ENCODE results near the gene OVCA2.

OVCA2 gene

DNA sequence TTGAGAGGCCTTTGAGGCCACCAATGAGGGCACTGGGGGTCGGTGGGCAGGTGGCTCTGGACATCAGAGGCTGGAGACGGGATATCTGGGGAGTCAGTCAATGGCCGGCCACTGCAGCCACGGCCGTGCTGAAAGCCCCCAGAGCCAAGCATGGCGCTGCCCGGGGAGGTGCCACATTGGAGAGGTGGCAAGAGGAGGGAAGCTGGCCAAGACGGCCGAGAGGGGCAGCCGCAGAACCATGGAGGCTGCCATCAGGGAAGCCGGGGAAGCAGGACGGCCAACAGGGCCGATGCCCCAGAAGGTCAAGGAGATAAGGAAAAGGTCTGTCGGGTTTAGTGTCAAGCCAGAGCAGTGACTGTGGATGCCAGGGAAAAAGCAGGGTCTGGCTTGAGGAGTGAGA is 26.5 kb upstream of the OVCA2 start:
- in situ Hi-C loops (cut with MboI; ENCODE audit: low pct_unique_long_range_greater_than_20kb, low sequenced_read_pairs, unreplicated experiment), result no loop called here
- no peak for TF ChIP-seq CTCF (IDR thresholded peaks at IDR 0.05; ENCODE audit: extremely low read depth, insufficient read depth, missing control alignments)
- no peak for DNase-seq (ENCODE audit: low spot score)

DNA sequence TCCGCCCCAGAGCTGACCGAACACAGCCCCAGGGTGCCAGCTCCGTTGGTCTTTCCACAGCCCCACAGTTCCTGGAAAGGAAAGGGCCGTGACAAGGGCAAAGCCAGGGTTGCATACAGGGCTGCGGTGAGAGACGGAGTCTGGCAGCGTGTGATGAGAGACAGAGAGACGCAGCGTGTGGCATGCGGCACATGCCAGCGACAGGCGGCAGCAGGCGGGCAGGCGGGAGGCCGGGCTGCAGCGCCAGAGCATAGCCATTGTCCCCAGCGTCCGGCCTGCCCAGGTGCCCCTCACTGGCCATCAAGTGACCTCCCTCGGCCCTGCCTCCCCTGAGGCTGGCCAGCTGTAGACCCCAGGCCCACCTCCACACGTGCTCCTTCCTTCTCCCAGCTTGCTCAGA is 25.3 kb upstream of the OVCA2 start:
- DNase-seq (ENCODE audit: low spot score), result no peak
- TF ChIP-seq CTCF (IDR thresholded peaks at IDR 0.05; ENCODE audit: extremely low read depth, insufficient read depth, missing control alignments), result no peak
- in situ Hi-C loops (cut with MboI; ENCODE audit: low pct_unique_long_range_greater_than_20kb, low sequenced_read_pairs, unreplicated experiment), result no loop called here

DNA sequence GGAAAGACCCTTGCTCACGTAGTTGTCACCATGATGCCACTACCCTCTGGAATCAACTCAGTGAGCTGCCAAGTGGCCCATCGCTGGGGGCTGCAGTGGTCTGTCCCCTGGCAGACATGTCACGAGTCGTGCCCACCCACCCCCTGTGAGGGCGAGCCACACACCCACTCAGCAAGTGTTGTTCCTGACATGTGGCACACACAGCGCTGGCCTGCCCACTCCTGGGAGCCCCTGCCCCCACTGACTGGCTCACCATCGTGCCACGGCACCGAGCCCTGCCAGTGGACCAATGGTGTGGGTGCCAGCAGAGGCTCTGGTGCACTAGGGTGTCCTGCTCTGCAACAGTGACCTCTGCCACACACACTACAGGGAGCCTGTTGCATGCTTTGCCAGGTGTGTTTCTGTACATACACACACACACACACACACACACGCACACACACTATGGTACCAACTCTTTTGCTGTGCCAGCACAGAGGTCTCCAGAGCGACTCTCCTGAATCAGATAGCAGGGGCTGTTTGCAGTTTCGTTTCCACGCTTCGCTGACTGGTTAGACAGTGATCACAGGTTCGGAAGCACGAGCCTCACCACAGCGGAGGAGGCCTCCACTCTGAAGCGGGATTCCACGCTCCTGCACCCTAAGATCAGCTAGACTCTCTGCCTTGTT is 24.4 kb upstream of the OVCA2 start:
- no peak for DNase-seq (ENCODE audit: low spot score)
- in situ Hi-C loops (cut with MboI; ENCODE audit: low pct_unique_long_range_greater_than_20kb, low sequenced_read_pairs, unreplicated experiment), result no loop called here
- no peak for TF ChIP-seq CTCF (IDR thresholded peaks at IDR 0.05; ENCODE audit: extremely low read depth, insufficient read depth, missing control alignments)

DNA sequence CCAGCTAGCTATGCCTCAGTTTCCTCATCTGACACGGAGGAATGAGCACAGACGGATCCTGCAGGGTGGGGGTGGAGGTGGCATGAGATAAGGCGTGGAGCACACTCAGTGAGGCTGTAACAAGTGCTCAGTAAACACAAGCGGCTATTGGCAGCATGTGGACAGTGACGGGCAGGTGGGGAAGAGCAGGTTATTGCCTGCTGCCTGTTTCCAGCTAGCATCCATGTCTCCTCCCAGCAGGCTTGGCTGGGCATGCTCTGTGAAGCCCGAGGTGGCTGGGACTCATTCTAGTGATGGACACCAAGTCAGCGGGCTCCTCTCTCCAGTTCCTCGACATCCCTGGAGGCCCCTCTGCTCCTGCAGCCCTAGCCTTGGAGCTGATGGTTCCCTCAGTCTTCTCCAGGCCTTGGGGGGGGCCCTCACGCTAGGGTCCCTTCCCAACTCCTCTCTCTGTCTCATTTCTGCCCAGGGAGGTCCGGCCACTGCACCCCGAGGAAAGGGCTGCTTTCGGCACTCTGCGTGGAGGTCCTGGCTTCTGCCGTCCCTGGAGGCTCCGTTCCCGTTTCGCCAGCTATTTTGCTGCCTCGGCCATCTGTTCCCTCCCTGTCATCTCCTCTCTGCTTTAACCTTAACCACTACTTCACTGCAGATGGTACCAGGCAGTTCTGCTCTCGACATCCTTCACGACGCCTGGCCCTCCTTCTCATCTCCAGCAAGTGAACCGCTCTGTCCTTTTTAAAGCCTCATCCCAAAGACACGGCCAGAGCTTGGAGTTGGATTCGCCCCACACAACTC is 22.9 kb upstream of the OVCA2 start:
- DNase-seq (ENCODE audit: low spot score), result no peak
- TF ChIP-seq CTCF (IDR thresholded peaks at IDR 0.05; ENCODE audit: extremely low read depth, insufficient read depth, missing control alignments), result no peak
- in situ Hi-C loops (cut with MboI; ENCODE audit: low pct_unique_long_range_greater_than_20kb, low sequenced_read_pairs, unreplicated experiment), result no loop called here

- in situ Hi-C loops (cut with MboI; ENCODE audit: low pct_unique_long_range_greater_than_20kb, low sequenced_read_pairs, unreplicated experiment), result no loop called here
- no peak for DNase-seq (ENCODE audit: low spot score)
- TF ChIP-seq CTCF (IDR thresholded peaks at IDR 0.05; ENCODE audit: extremely low read depth, insufficient read depth, missing control alignments), result no peak
Observed at GRCh38 chr17:2019723-2020122, 22.1 kb upstream of the OVCA2 start.

GRCh38 chr17:2020721-2021120 is 21.1 kb upstream of the OVCA2 start:
- in situ Hi-C loops (cut with MboI; ENCODE audit: low pct_unique_long_range_greater_than_20kb, low sequenced_read_pairs, unreplicated experiment), result no loop called here
- no peak for TF ChIP-seq CTCF (IDR thresholded peaks at IDR 0.05; ENCODE audit: extremely low read depth, insufficient read depth, missing control alignments)

More at GRCh38 chr17:2020721-2021120, 21.1 kb upstream of the OVCA2 start:
- no peak for DNase-seq (ENCODE audit: low spot score)
